LNCaP clone FGC (cell line): Measurements from ENCODE around the gene VAPA.

Experiments
- DNase-seq: peaks from one replicate; pipeline ENCODE4 v3.0.0-alpha.2; 2011; ENCODE audit warnings: low read depth
- H3K4me3 ChIP-seq: 2 replicates; pipeline ENCODE4 v1.5.1; 2011; ENCODE audit warnings: mild to moderate bottlenecking, low read depth, low read length, control low read depth
- CTCF ChIP-seq: IDR thresholded peaks from 2 replicates; pipeline ENCODE4 v1.5.1; 2012; ENCODE audit warnings: mild to moderate bottlenecking; ENCODE audit not compliant: control insufficient read depth, insufficient read depth; ENCODE audit errors: extremely low read depth

The VAPA gene

GRCh38 chr18:9928646-9929259, 14.9 kb downstream of the VAPA start:
- TF ChIP-seq CTCF: no peak
- DNase-seq: no peak
- H3K4me3 ChIP-seq: no peak overlapping the region

GRCh38 chr18:9930299-9930884, 16.6 kb downstream of the VAPA start:
- no peak for DNase-seq
- TF ChIP-seq CTCF: no peak
- H3K4me3 ChIP-seq: no peak overlapping the region

- no peak overlapping the region for H3K4me3 ChIP-seq
- no peak for TF ChIP-seq CTCF
- no peak for DNase-seq
Observed at GRCh38 chr18:9931146-9931545, 17.3 kb downstream of the VAPA start.

GRCh38 chr18:9931678-9932077, 17.9 kb downstream of the VAPA start:
- DNase-seq: no peak
- H3K4me3 ChIP-seq: no peak overlapping the region
- TF ChIP-seq CTCF: no peak

GRCh38 chr18:9933865-9934264, 20.0 kb downstream of the VAPA start:
- TF ChIP-seq CTCF: no peak
- DNase-seq: no peak

GRCh38 chr18:9934274-9934673, 20.5 kb downstream of the VAPA start:
- H3K4me3 ChIP-seq: no peak overlapping the region
- DNase-seq: no peak
- TF ChIP-seq CTCF: no peak

More at GRCh38 chr18:9933865-9934264, 20.0 kb downstream of the VAPA start:
- no peak overlapping the region for H3K4me3 ChIP-seq

- no peak for TF ChIP-seq CTCF
- H3K4me3 ChIP-seq: no peak overlapping the region
- no peak for DNase-seq
Observed at GRCh38 chr18:9941103-9941502, 27.3 kb downstream of the VAPA start.
